K562 (cell line): ENCODE results near the gene HSBP1L1. TPM values are rescaled to one million over a fixed set of nuclear protein-coding genes. Genes with fewer than 3 reads are reported as not detected.

Source experiments
- ARID2 ChIP-seq: fragments of 450-650 bp; IDR thresholded peaks from 2 replicates; pipeline ENCODE4 v1.6.1; 2017; ENCODE audit warnings: antibody characterized with exemption, mild to moderate bottlenecking
- CBX2 ChIP-seq: fragments of 200-600 bp; sonication (generic); IDR thresholded peaks from one replicate; pipeline ENCODE4 v1.6.1; 2012; ENCODE audit warnings: mild to moderate bottlenecking, low read length, inconsistent platforms; ENCODE audit not compliant: insufficient read depth, poor library complexity, severe bottlenecking
- CCNT2 ChIP-seq: IDR thresholded peaks from 2 replicates; pipeline ENCODE4 v1.6.1; 2011; ENCODE audit warnings: borderline replicate concordance, low read depth, mild to moderate bottlenecking, moderate library complexity, mixed read lengths, low read length; ENCODE audit not compliant: insufficient read length; ENCODE audit errors: extremely low read depth
- ETV5 ChIP-seq: sonication (generic); formaldehyde crosslinking; IDR thresholded peaks from 2 replicates; pipeline ENCODE4 v1.4.0; 2020; ENCODE audit warnings: low read depth, mild to moderate bottlenecking, missing genetic modification reagents
- KAT2B ChIP-seq: IDR thresholded peaks from one replicate; pipeline ENCODE4 v1.6.1; 2012; ENCODE audit warnings: low read depth, mild to moderate bottlenecking, control low read depth, inconsistent platforms, low read length, moderate library complexity
- NFRKB ChIP-seq: fragments of 450-650 bp; IDR thresholded peaks from 2 replicates; pipeline ENCODE4 v1.6.1; 2016; ENCODE audit warnings: low read depth
- RB1 ChIP-seq: fragments of 450-650 bp; IDR thresholded peaks from 2 replicates; pipeline ENCODE4 v1.6.1; 2017; ENCODE audit warnings: low read depth, mild to moderate bottlenecking
- RFX5 ChIP-seq: IDR thresholded peaks from 2 replicates; pipeline ENCODE4 v1.6.1; 2011; ENCODE audit warnings: low read depth, mild to moderate bottlenecking, improper control_type of control experiment, low read length
- RNF2 ChIP-seq: sonication (generic); IDR thresholded peaks from 2 replicates; pipeline ENCODE4 v1.6.1; 2016
- STAT5B ChIP-seq: fragments of 250-450 bp; sonication (Bioruptor Pico); IDR thresholded peaks from 2 replicates; pipeline ENCODE4 v1.8.0; 2021; ENCODE audit warnings: mild to moderate bottlenecking, inconsistent platforms
- TOE1 ChIP-seq, 2 experiments: fragments of 450-650 bp in 1 of 2; sonication (generic) in 1 of 2; formaldehyde crosslinking in 1 of 2; IDR thresholded peaks; 2 replicates each; pipeline versions ENCODE4 v1.7.1 to v1.8.0; 2016 to 2022; ENCODE audit warnings: borderline replicate concordance in 2 of 2, mild to moderate bottlenecking in 2 of 2, antibody characterized with exemption in 1 of 2, inconsistent platforms in 1 of 2, low read depth in 1 of 2, missing genetic modification reagents in 1 of 2, moderate library complexity in 1 of 2
- polyA plus RNA-seq, 8 experiments: library from polyadenylated mRNA; depleted of rRNA in 4 of 8; stranded (reverse) in 5 of 8; unstranded in 3 of 8; fragments of >200 nt; fragmentation: Nextera tagmentation in 2 of 8; fragmentation: Illumina TruSeq in 1 of 8; extraction: Ambion mirVana in 2 of 8; extraction: Trizol in 1 of 8; gene quantifications; 2 replicates each; pipeline versions ENCODE4 v1.2.1 to v1.2.3, GENCODE V29; 2011 to 2014; ENCODE audit warnings: inconsistent platforms in 1 of 8, missing spikeins in 1 of 8
- total RNA-seq, 7 experiments: library from RNA; depleted of rRNA in 6 of 7; stranded (reverse); fragments of >200 nt in 6 of 7; fragmentation: Illumina TruSeq in 2 of 7; extraction: Trizol in 2 of 7; gene quantifications; 2 replicates each; pipeline versions ENCODE4 v1.2.1 to v1.2.3, GENCODE V29; 2011 to 2021; ENCODE audit warnings: low replicate concordance in 1 of 7
- TF ChIP-seq, protein P1 (sequence below): fragments of 250-450 bp; sonication (Bioruptor Pico); IDR thresholded peaks from 2 replicates; pipeline ENCODE4 v1.5.1; 2021; ENCODE audit warnings: mild to moderate bottlenecking
- TF ChIP-seq, protein P2 (sequence below), 2 experiments: fragments of 450-650 bp in 1 of 2; sonication (generic) in 1 of 2; formaldehyde crosslinking in 1 of 2; IDR thresholded peaks in 1 of 2; conservative IDR thresholded peaks in 1 of 2; 2 replicates each; pipeline versions ENCODE4 v1.6.1 to v1.8.1; 2016 to 2023; ENCODE audit warnings: mild to moderate bottlenecking in 2 of 2, moderate library complexity in 2 of 2, inconsistent platforms in 1 of 2, missing genetic modification reagents in 1 of 2
- TF ChIP-seq, protein P3 (sequence below), 3 experiments: fragments of 200-800 bp in 1 of 3; sonication (Bioruptor generic) in 1 of 3; sonication (generic) in 1 of 3; formaldehyde crosslinking in 1 of 3; IDR thresholded peaks; 2 replicates each; pipeline versions ENCODE4 v1.6.1 to v1.8.0; 2016 to 2022; ENCODE audit warnings: mild to moderate bottlenecking in 2 of 3, missing compliant biosample characterization in 2 of 3, missing genetic modification characterization in 2 of 3, missing genetic modification reagents in 1 of 3
- TF ChIP-seq, protein P4 (sequence below): sonication (generic); formaldehyde crosslinking; IDR thresholded peaks from 2 replicates; pipeline ENCODE4 v1.8.0; 2022; ENCODE audit warnings: mild to moderate bottlenecking, low read depth, missing genetic modification reagents
- TF ChIP-seq, protein P5 (sequence below): IDR thresholded peaks from 3 replicates; pipeline ENCODE4 v1.6.1; 2011; ENCODE audit warnings: borderline replicate concordance, mild to moderate bottlenecking, moderate library complexity; ENCODE audit not compliant: insufficient read length; ENCODE audit errors: extremely low read depth
- TF ChIP-seq, protein P6 (sequence below), 2 experiments: fragments of 450-650 bp; IDR thresholded peaks; 2 replicates each; pipeline ENCODE4 v1.6.1; 2016

The HSBP1L1 gene
- total and polyA plus RNA-seq, 9 of the 15 experiments (the other 6 are each of a cell fraction or from before 2014, with no cell fraction given) = 0.24 to 0.36 TPM; not detected in 7

DNA sequence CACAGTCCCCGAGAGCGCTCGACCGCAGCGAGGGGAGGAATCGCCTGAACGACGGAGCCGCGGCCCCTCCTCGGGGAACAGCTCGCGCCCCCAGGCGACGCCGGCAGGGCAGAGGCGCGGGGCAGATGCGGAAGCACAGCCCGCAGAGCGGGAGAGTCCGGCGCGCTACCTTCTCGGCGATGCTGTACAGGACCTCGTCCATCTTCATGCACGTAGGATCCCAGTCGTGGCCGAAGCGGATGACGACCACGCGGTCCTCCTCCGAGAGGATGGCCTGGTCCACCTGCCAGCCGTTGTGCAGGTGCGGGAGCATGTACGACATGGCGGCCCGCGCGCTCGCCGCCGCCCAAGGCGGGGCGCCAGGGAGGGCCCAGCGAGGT is 23.6 kb downstream of the HSBP1L1 start (continued):
- TF ChIP-seq, protein P1, sequence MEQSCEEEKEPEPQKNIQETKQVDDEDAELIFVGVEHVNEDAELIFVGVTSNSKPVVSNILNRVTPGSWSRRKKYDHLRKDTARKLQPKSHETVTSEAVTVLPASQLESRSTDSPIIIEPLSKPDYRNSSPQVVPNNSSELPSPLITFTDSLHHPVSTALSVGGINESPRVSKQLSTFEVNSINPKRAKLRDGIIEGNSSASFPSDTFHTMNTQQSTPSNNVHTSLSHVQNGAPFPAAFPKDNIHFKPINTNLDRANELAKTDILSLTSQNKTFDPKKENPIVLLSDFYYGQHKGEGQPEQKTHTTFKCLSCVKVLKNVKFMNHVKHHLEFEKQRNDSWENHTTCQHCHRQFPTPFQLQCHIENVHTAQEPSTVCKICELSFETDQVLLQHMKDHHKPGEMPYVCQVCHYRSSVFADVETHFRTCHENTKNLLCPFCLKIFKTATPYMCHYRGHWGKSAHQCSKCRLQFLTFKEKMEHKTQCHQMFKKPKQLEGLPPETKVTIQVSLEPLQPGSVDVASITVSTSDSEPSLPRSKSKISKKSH (CRISPR knock-in tag) = no peak
- TF ChIP-seq RNF2 = peak; percentile 44; the same call in 1 of the 2 replicates
- TF ChIP-seq, protein P2, sequence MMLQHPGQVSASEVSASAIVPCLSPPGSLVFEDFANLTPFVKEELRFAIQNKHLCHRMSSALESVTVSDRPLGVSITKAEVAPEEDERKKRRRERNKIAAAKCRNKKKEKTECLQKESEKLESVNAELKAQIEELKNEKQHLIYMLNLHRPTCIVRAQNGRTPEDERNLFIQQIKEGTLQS (IDR thresholded peaks at IDR 0.05) = no peak
- TF ChIP-seq, protein P2 (CRISPR knock-in tag; conservative IDR thresholded peaks at IDR 0.05) = no peak
- no peak for TF ChIP-seq NFRKB
- no peak for TF ChIP-seq KAT2B
- TF ChIP-seq CCNT2 = peak; percentile 14
- no peak for TF ChIP-seq STAT5B (CRISPR knock-in tag)
- no peak for TF ChIP-seq RFX5
- TF ChIP-seq ETV5 (CRISPR knock-in tag) = peak; percentile 47; the same call in 1 of the 2 replicates
- TF ChIP-seq, protein P3, sequence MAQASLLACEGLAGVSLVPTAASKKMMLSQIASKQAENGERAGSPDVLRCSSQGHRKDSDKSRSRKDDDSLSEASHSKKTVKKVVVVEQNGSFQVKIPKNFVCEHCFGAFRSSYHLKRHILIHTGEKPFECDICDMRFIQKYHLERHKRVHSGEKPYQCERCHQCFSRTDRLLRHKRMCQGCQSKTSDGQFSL (CRISPR knock-in tag; IDR thresholded peaks at IDR 0.05) = peak; percentile 27; the same call in 1 of the 2 replicates
- TF ChIP-seq, protein P3 (tag; IDR thresholded peaks at IDR 0.05) = no peak
- TF ChIP-seq, protein P4, sequence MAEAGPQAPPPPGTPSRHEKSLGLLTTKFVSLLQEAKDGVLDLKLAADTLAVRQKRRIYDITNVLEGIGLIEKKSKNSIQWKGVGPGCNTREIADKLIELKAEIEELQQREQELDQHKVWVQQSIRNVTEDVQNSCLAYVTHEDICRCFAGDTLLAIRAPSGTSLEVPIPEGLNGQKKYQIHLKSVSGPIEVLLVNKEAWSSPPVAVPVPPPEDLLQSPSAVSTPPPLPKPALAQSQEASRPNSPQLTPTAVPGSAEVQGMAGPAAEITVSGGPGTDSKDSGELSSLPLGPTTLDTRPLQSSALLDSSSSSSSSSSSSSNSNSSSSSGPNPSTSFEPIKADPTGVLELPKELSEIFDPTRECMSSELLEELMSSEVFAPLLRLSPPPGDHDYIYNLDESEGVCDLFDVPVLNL = no peak
- TF ChIP-seq, protein P5, sequence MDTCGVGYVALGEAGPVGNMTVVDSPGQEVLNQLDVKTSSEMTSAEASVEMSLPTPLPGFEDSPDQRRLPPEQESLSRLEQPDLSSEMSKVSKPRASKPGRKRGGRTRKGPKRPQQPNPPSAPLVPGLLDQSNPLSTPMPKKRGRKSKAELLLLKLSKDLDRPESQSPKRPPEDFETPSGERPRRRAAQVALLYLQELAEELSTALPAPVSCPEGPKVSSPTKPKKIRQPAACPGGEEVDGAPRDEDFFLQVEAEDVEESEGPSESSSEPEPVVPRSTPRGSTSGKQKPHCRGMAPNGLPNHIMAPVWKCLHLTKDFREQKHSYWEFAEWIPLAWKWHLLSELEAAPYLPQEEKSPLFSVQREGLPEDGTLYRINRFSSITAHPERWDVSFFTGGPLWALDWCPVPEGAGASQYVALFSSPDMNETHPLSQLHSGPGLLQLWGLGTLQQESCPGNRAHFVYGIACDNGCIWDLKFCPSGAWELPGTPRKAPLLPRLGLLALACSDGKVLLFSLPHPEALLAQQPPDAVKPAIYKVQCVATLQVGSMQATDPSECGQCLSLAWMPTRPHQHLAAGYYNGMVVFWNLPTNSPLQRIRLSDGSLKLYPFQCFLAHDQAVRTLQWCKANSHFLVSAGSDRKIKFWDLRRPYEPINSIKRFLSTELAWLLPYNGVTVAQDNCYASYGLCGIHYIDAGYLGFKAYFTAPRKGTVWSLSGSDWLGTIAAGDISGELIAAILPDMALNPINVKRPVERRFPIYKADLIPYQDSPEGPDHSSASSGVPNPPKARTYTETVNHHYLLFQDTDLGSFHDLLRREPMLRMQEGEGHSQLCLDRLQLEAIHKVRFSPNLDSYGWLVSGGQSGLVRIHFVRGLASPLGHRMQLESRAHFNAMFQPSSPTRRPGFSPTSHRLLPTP = no peak
- no peak for TF ChIP-seq TOE1 (IDR thresholded peaks at IDR 0.05; ENCODE audit: borderline replicate concordance)
- TF ChIP-seq TOE1 (CRISPR knock-in tag; IDR thresholded peaks at IDR 0.05; ENCODE audit: borderline replicate concordance, low read depth) = no peak
- TF ChIP-seq ARID2 = no peak
- TF ChIP-seq, protein P6, sequence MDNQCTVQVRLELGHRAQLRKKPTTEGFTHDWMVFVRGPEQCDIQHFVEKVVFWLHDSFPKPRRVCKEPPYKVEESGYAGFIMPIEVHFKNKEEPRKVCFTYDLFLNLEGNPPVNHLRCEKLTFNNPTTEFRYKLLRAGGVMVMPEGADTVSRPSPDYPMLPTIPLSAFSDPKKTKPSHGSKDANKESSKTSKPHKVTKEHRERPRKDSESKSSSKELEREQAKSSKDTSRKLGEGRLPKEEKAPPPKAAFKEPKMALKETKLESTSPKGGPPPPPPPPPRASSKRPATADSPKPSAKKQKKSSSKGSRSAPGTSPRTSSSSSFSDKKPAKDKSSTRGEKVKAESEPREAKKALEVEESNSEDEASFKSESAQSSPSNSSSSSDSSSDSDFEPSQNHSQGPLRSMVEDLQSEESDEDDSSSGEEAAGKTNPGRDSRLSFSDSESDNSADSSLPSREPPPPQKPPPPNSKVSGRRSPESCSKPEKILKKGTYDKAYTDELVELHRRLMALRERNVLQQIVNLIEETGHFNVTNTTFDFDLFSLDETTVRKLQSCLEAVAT (IDR thresholded peaks at IDR 0.05) = no peak
- TF ChIP-seq RB1 = peak; percentile 73; the same call in 1 of the 2 replicates
- TF ChIP-seq CBX2 = no peak
